ENCODE measurements around the gene AIRE.

Gene AIRE

DNA sequence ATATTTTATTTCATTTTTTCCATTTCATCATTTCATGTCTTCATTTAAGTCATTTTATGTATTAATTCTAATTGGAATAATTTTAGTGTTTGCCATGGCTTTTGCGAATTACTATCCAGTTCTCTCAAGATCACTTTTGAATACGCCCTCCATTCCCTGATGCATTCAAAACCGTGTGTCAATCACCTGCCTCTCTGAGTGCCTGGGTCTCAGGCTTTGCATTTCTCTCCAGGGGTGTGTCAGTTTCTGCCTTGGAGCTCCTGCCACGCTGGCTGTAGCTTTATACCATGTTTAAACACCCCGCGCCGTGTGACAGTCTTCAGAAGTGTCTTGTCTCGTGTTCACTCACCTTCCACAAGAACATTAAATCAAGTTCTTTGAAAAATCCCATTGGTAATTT is 16.6 kb upstream of the AIRE start:
- DNase-seq: no peak
- no peak overlapping the region for H3K4me2 ChIP-seq (ENCODE audit: insufficient read depth, low read length)
- H3K36me3 ChIP-seq (ENCODE audit: insufficient read depth, low read length): no peaks in the 10 kb centered on the region
- no peaks in the 10 kb centered on the region for H3K27me3 ChIP-seq (ENCODE audit: insufficient read depth, low read length, poor library complexity)
- no peak overlapping the region for H3K4me3 ChIP-seq (ENCODE audit: low read depth in 1 of 2, low read length in 2 of 2)
- ATAC-seq (ENCODE audit: insufficient read depth, low read depth): no peak
- no peaks in the 10 kb centered on the region for H3K79me2 ChIP-seq (ENCODE audit: insufficient read depth, low read length)
- H3K9ac ChIP-seq (ENCODE audit: low read depth, low read length): no peak overlapping the region
- H3K4me1 ChIP-seq (ENCODE audit: insufficient read depth, low read length): no peaks in the 10 kb centered on the region
- TF ChIP-seq EZH2 (IDR thresholded peaks at IDR 0.05; ENCODE audit: borderline replicate concordance, low read depth, low read length, severe bottlenecking): no peak
- TF ChIP-seq, protein P1, sequence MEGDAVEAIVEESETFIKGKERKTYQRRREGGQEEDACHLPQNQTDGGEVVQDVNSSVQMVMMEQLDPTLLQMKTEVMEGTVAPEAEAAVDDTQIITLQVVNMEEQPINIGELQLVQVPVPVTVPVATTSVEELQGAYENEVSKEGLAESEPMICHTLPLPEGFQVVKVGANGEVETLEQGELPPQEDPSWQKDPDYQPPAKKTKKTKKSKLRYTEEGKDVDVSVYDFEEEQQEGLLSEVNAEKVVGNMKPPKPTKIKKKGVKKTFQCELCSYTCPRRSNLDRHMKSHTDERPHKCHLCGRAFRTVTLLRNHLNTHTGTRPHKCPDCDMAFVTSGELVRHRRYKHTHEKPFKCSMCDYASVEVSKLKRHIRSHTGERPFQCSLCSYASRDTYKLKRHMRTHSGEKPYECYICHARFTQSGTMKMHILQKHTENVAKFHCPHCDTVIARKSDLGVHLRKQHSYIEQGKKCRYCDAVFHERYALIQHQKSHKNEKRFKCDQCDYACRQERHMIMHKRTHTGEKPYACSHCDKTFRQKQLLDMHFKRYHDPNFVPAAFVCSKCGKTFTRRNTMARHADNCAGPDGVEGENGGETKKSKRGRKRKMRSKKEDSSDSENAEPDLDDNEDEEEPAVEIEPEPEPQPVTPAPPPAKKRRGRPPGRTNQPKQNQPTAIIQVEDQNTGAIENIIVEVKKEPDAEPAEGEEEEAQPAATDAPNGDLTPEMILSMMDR (IDR thresholded peaks at IDR 0.05; ENCODE audit: borderline replicate concordance, extremely low read depth, low read length, poor library complexity, severe bottlenecking): no peak
- H3K27ac ChIP-seq (ENCODE audit: low read length): no peak overlapping the region
- H4K20me1 ChIP-seq (ENCODE audit: insufficient read depth, low read length): no peaks in the 10 kb centered on the region; the same call in 1 of the 2 replicates
- H3K9me3 ChIP-seq (ENCODE audit: insufficient read depth, low read length, severe bottlenecking): no peaks in the 10 kb centered on the region
- H2AFZ ChIP-seq (ENCODE audit: low read depth, low read length): no peak overlapping the region

DNA sequence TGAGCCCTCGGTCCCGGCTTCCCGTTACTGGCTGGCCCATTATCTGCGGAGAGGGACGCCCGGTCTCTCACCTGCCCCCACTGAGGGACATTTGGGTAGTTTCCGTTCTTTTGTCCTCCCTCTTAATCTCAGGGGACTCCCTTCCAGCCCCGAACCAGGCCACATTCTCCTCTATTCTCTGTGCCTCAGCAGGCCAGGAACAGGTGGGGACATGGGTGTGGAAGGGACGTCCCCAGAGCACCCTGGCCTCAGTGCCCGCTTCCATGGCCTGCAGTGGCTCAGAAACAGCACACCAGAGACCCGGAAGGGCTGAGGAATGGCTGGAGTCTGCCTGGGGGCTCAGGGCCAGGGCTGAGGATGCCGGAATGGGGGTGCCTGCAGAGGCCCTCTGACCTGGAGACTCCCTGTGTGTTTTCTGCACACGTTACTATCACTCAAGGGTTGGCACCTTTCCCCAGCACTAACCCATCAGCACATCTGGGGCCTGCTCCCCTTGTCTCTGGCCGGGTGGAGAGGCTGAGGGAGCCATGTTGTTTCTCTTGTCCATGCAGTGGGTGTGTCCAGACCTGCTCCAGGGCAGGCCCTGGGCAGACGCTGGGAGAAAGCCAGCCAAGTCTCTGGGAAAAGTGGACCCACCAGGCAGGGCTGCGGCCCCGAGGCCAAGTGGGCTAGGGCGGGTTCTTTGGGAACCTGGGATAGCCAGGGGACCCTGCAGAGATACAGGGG is 14.0 kb upstream of the AIRE start:
- no peak overlapping the region for H3K4me3 ChIP-seq (ENCODE audit: low read depth in 1 of 2, low read length in 2 of 2)
- no peak overlapping the region for H2AFZ ChIP-seq (ENCODE audit: low read depth, low read length)
- ATAC-seq (ENCODE audit: insufficient read depth, low read depth) (no peak), DNase-seq (no peak)
- no peaks in the 10 kb centered on the region for H3K79me2 ChIP-seq (ENCODE audit: insufficient read depth, low read length)
- H3K27me3 ChIP-seq (ENCODE audit: insufficient read depth, low read length, poor library complexity): no peaks in the 10 kb centered on the region
- no peaks in the 10 kb centered on the region for H3K9me3 ChIP-seq (ENCODE audit: insufficient read depth, low read length, severe bottlenecking)
- H3K4me1 ChIP-seq (ENCODE audit: insufficient read depth, low read length): no peaks in the 10 kb centered on the region
- H3K4me2 ChIP-seq (ENCODE audit: insufficient read depth, low read length): no peak overlapping the region
- TF ChIP-seq EZH2 (IDR thresholded peaks at IDR 0.05; ENCODE audit: borderline replicate concordance, low read depth, low read length, severe bottlenecking): no peak
- TF ChIP-seq, protein P1 (IDR thresholded peaks at IDR 0.05; ENCODE audit: borderline replicate concordance, extremely low read depth, low read length, poor library complexity, severe bottlenecking): no peak
- no peaks in the 10 kb centered on the region; the same call in 1 of the 2 replicates for H4K20me1 ChIP-seq (ENCODE audit: insufficient read depth, low read length)
- H3K27ac ChIP-seq (ENCODE audit: low read length): no peak overlapping the region
- no peak overlapping the region for H3K9ac ChIP-seq (ENCODE audit: low read depth, low read length)
- no peaks in the 10 kb centered on the region for H3K36me3 ChIP-seq (ENCODE audit: insufficient read depth, low read length)

DNA sequence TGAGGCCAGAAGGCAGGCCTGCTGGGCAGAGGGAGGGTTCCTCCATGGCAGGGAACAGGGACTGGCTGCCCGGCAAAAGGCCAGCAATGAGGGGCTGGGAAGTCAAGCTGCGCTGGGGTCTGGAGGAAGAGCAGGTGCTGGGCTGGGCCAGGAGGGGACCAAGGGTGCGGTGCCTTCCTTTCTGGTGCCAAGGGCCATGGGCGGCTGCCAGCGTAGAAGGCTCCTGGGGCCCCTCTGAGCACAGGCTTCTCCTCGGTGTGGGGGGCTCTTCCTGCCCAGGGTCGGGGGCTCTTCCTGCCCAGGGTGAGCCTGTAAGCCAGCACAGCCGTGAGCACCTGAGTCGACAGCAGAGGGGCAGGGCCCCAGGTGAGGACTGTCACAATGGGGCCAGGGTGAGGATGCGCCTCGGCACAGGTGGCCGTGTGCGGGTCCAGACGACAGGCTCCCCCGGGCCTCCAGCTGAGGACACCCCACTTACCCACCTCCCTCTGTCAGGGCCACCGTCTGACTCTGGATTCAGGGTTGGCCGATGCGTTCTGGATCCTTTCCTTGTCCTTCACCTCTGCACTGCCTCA is 13.3 kb upstream of the AIRE start:
- no peak for TF ChIP-seq EZH2 (IDR thresholded peaks at IDR 0.05; ENCODE audit: borderline replicate concordance, low read depth, low read length, severe bottlenecking)
- TF ChIP-seq, protein P1 (IDR thresholded peaks at IDR 0.05; ENCODE audit: borderline replicate concordance, extremely low read depth, low read length, poor library complexity, severe bottlenecking): no peak
- H4K20me1 ChIP-seq (ENCODE audit: insufficient read depth, low read length): no peaks in the 10 kb centered on the region; the same call in 1 of the 2 replicates
- ATAC-seq (ENCODE audit: insufficient read depth, low read depth) (no peak), DNase-seq (no peak)
- H3K4me3 ChIP-seq (ENCODE audit: low read depth in 1 of 2, low read length in 2 of 2): no peak overlapping the region
- H3K4me2 ChIP-seq (ENCODE audit: insufficient read depth, low read length): no peak overlapping the region
- no peak overlapping the region for H3K9ac ChIP-seq (ENCODE audit: low read depth, low read length)
- no peaks in the 10 kb centered on the region for H3K36me3 ChIP-seq (ENCODE audit: insufficient read depth, low read length)
- no peaks in the 10 kb centered on the region for H3K4me1 ChIP-seq (ENCODE audit: insufficient read depth, low read length)
- no peak overlapping the region for H2AFZ ChIP-seq (ENCODE audit: low read depth, low read length)
- no peaks in the 10 kb centered on the region for H3K79me2 ChIP-seq (ENCODE audit: insufficient read depth, low read length)
- H3K9me3 ChIP-seq (ENCODE audit: insufficient read depth, low read length, severe bottlenecking): no peaks in the 10 kb centered on the region
- no peak overlapping the region for H3K27ac ChIP-seq (ENCODE audit: low read length)
- no peaks in the 10 kb centered on the region for H3K27me3 ChIP-seq (ENCODE audit: insufficient read depth, low read length, poor library complexity)
